Activated naive CD8-positive, alpha-beta T cell treated with anti-CD3 and anti-CD28 coated beads, Interleukin-2, amount 50 U/mL, for 24 hours (primary cell): ENCODE results near the gene ANKRD61.
A peak's percentile ranks its signal among the peaks of the same experiment; 100 is the strongest.
"Not testable (repeated sequence)": the region's sequence is repeated elsewhere in the genome, so short reads cannot be mapped to it uniquely, and the experiment has no call there.

ENCODE experiments used
- ATAC-seq: fragments of 150-1000 bp; cut with Tn5 transposase; one replicate; pipeline ENCODE4 v1.10.0; 2021
- DNase-seq: peaks from one replicate; pipeline ENCODE4 v3.0.0; 2021
- H3K27ac Mint-ChIP-seq: one replicate; pipeline ENCODE4 v1.8.0; 2021; ENCODE audit warnings: mild to moderate bottlenecking, mixed read lengths
- H3K27me3 Mint-ChIP-seq: one replicate; pipeline ENCODE4 v1.8.0; 2021; ENCODE audit warnings: mixed read lengths
- H3K36me3 Mint-ChIP-seq: one replicate; pipeline ENCODE4 v1.8.0; 2021; ENCODE audit warnings: low read depth, mixed read lengths
- H3K4me1 Mint-ChIP-seq: one replicate; pipeline ENCODE4 v1.8.0; 2021; ENCODE audit warnings: mixed read lengths
- H3K4me3 Mint-ChIP-seq: one replicate; pipeline ENCODE4 v1.8.0; 2021; ENCODE audit warnings: mild to moderate bottlenecking, moderate library complexity, mixed read lengths
- H3K9me3 Mint-ChIP-seq: one replicate; pipeline ENCODE4 v1.8.0; 2021; ENCODE audit warnings: mixed read lengths

Gene ANKRD61

GRCh38 chr7:6023974-6024435 lies 7.2 kb upstream of the ANKRD61 start:
- Mint-ChIP-seq H3K27ac (peak overlapping the region; percentile 8), H3K36me3 (peaks cover 63% of the 10 kb centered on the region), H3K27me3 (no peaks in the 10 kb centered on the region), H3K4me1 (peaks cover 22% of the 10 kb centered on the region), H3K9me3 (no peaks in the 10 kb centered on the region), H3K4me3 (no peak overlapping the region)
- no peak for ATAC-seq
- DNase-seq = no peak

GRCh38 chr7:6026011-6026819 lies 5.0 kb upstream of the ANKRD61 start:
- Mint-ChIP-seq H3K27ac (peak overlapping the region; percentile 86), H3K4me3 (peak overlapping the region; percentile 64)

GRCh38 chr7:6026820-6027311 lies 4.3 kb upstream of the ANKRD61 start:
- Mint-ChIP-seq H3K27me3 (no peaks in the 10 kb centered on the region), H3K36me3 (peaks cover 55% of the 10 kb centered on the region), H3K4me1 (peaks cover 24% of the 10 kb centered on the region), H3K4me3 (peak overlapping the region; percentile 64), H3K9me3 (no peaks in the 10 kb centered on the region), H3K27ac (peak overlapping the region; percentile 86)
- ATAC-seq (peak; percentile 65), DNase-seq (peak; percentile 10)

More at GRCh38 chr7:6026011-6026819, 5.0 kb upstream of the ANKRD61 start:
- peak; percentile 92 for ATAC-seq
- Mint-ChIP-seq H3K9me3 (no peaks in the 10 kb centered on the region), H3K4me1 (peaks cover 22% of the 10 kb centered on the region), H3K27me3 (no peaks in the 10 kb centered on the region), H3K36me3 (peaks cover 56% of the 10 kb centered on the region)
- peak; percentile 61 for DNase-seq

GRCh38 chr7:6027806-6028365 lies 3.3 kb upstream of the ANKRD61 start:
- H3K27me3 Mint-ChIP-seq = no peaks in the 10 kb centered on the region
- no peak overlapping the region for H3K4me3 Mint-ChIP-seq
- peaks cover 28% of the 10 kb centered on the region for H3K4me1 Mint-ChIP-seq
- no peak for DNase-seq
- H3K27ac Mint-ChIP-seq = peak overlapping the region; percentile 86
- no peak for ATAC-seq
- H3K9me3 Mint-ChIP-seq = no peaks in the 10 kb centered on the region
- peaks cover 51% of the 10 kb centered on the region for H3K36me3 Mint-ChIP-seq

GRCh38 chr7:6028563-6028962 lies 2.6 kb upstream of the ANKRD61 start:
- H3K4me3 Mint-ChIP-seq = no peak overlapping the region
- no peak for ATAC-seq
- H3K4me1 Mint-ChIP-seq = peaks cover 28% of the 10 kb centered on the region
- no peaks in the 10 kb centered on the region for H3K27me3 Mint-ChIP-seq
- peaks cover 49% of the 10 kb centered on the region for H3K36me3 Mint-ChIP-seq
- H3K27ac Mint-ChIP-seq = peak overlapping the region; percentile 86
- no peaks in the 10 kb centered on the region for H3K9me3 Mint-ChIP-seq
- no peak for DNase-seq

- Mint-ChIP-seq H3K4me3 (no peak overlapping the region), H3K4me1 (peaks cover 19% of the 10 kb centered on the region), H3K9me3 (no peaks in the 10 kb centered on the region), H3K27me3 (no peaks in the 10 kb centered on the region), H3K36me3 (peaks cover 47% of the 10 kb centered on the region), H3K27ac (peak overlapping the region; percentile 56)
- no peak for ATAC-seq
- DNase-seq = no peak
Observed at GRCh38 chr7:6031567-6031966, 391 bp downstream of the ANKRD61 start.

GRCh38 chr7:6032167-6032566 lies 991 bp downstream of the ANKRD61 start:
- no peaks in the 10 kb centered on the region for H3K9me3 Mint-ChIP-seq
- DNase-seq (no peak), ATAC-seq (no peak)
- no peak overlapping the region for H3K4me3 Mint-ChIP-seq
- H3K27ac Mint-ChIP-seq = no peak overlapping the region
- peaks cover 13% of the 10 kb centered on the region for H3K4me1 Mint-ChIP-seq
- no peaks in the 10 kb centered on the region for H3K27me3 Mint-ChIP-seq
- peaks cover 49% of the 10 kb centered on the region for H3K36me3 Mint-ChIP-seq

- ATAC-seq (no peak), DNase-seq (no peak)
- Mint-ChIP-seq H3K4me3 (no peak overlapping the region), H3K36me3 (peaks cover 47% of the 10 kb centered on the region), H3K27ac (no peak overlapping the region), H3K4me1 (peaks cover 8% of the 10 kb centered on the region), H3K9me3 (no peaks in the 10 kb centered on the region), H3K27me3 (no peaks in the 10 kb centered on the region)
Observed at GRCh38 chr7:6032641-6033040, 1.5 kb downstream of the ANKRD61 start.

GRCh38 chr7:6035165-6035564 lies 4.0 kb downstream of the ANKRD61 start:
- Mint-ChIP-seq H3K27ac (no peak overlapping the region), H3K9me3 (no peaks in the 10 kb centered on the region)

GRCh38 chr7:6035686-6036085 lies 4.5 kb downstream of the ANKRD61 start:
- H3K36me3 Mint-ChIP-seq = peaks cover 48% of the 10 kb centered on the region
- H3K4me1 Mint-ChIP-seq = peaks cover 5% of the 10 kb centered on the region
- H3K9me3 Mint-ChIP-seq = no peaks in the 10 kb centered on the region
- H3K4me3 Mint-ChIP-seq = no peak overlapping the region
- no peak overlapping the region for H3K27ac Mint-ChIP-seq
- DNase-seq (no peak), ATAC-seq (no peak)
- H3K27me3 Mint-ChIP-seq = no peaks in the 10 kb centered on the region

More at GRCh38 chr7:6035165-6035564, 4.0 kb downstream of the ANKRD61 start:
- DNase-seq = no peak
- Mint-ChIP-seq H3K36me3 (peaks cover 44% of the 10 kb centered on the region), H3K4me1 (peaks cover 5% of the 10 kb centered on the region), H3K4me3 (no peak overlapping the region), H3K27me3 (no peaks in the 10 kb centered on the region)
- ATAC-seq = no peak

- Mint-ChIP-seq H3K4me3 (no peak overlapping the region), H3K4me1 (peaks cover 2% of the 10 kb centered on the region), H3K27ac (no peak overlapping the region), H3K27me3 (no peaks in the 10 kb centered on the region), H3K36me3 (peaks cover 33% of the 10 kb centered on the region), H3K9me3 (no peaks in the 10 kb centered on the region)
- DNase-seq = no peak
- ATAC-seq = no peak
Observed at GRCh38 chr7:6049780-6050179, 18.6 kb downstream of the ANKRD61 start.

GRCh38 chr7:6051185-6051584 lies 20.0 kb downstream of the ANKRD61 start:
- not testable (repeated sequence) for H3K4me1 Mint-ChIP-seq, H3K9me3 Mint-ChIP-seq, H3K27me3 Mint-ChIP-seq, H3K27ac Mint-ChIP-seq, ATAC-seq, DNase-seq, H3K4me3 Mint-ChIP-seq
- peaks cover 30% of the 10 kb centered on the region for H3K36me3 Mint-ChIP-seq

GRCh38 chr7:6056616-6057015 lies 25.4 kb downstream of the ANKRD61 start:
- no peak overlapping the region for H3K4me3 Mint-ChIP-seq

GRCh38 chr7:6057316-6058129 lies 26.3 kb downstream of the ANKRD61 start:
- Mint-ChIP-seq H3K27me3 (no peaks in the 10 kb centered on the region), H3K36me3 (peaks cover 17% of the 10 kb centered on the region), H3K4me3 (peak overlapping the region; percentile 99), H3K27ac (peak overlapping the region; percentile 99), H3K9me3 (no peaks in the 10 kb centered on the region), H3K4me1 (peaks cover 28% of the 10 kb centered on the region)
- ATAC-seq (no peak), DNase-seq (no peak)

More at GRCh38 chr7:6056616-6057015, 25.4 kb downstream of the ANKRD61 start:
- no peaks in the 10 kb centered on the region for H3K27me3 Mint-ChIP-seq
- ATAC-seq (no peak), DNase-seq (no peak)
- H3K4me1 Mint-ChIP-seq = peaks cover 28% of the 10 kb centered on the region
- peaks cover 18% of the 10 kb centered on the region for H3K36me3 Mint-ChIP-seq
- H3K27ac Mint-ChIP-seq = no peak overlapping the region
- H3K9me3 Mint-ChIP-seq = no peaks in the 10 kb centered on the region
